Heart left ventricle (tissue), 13 donors: ENCODE measurements around the gene NEURL1.

Experiments
- CTCF ChIP-seq, 12 donors: fragments of 200-600 bp; sonication (generic) in 4 of 12; IDR thresholded peaks; one replicate each; pipeline versions ENCODE4 v1.5.0 to v1.8.0; 2018 to 2022; ENCODE audit warnings: antibody characterized with exemption in 12 of 12, mild to moderate bottlenecking in 5 of 12
- POLR2A ChIP-seq, 2 donors: fragments of 450-650 bp; IDR thresholded peaks; one replicate each; pipeline ENCODE4 v1.6.1; 2017; ENCODE audit warnings: antibody characterized with exemption in 2 of 2, mild to moderate bottlenecking in 2 of 2, moderate library complexity in 2 of 2
- donor health status: ischemic (EF 13 %, LVEDD 7.1; RV severe dilation, severe dysfunction).
- donor health status: DM: no; HTN: yes; CAD: no.
- donor health status: DM: no; HTN: no; CAD: no.
- donor health status: ischemic (EF 25% LVEDD 6.9; RV normal size, moderate dysfunction).
- donor health status: ischemic (EF 25% LVEDD 5.7; RV mildly dilated, moderate dysfunction).
- donor health status: ischemic (EF 35%, LVEDD 5.7; RV mildly dilated, moderate dysfunction).
- donor health status: nonischemic (EF 11% LVEDD 7.7; RV severe dilation, severe dysfunction).
- donor health status: DM: yes; HTN: yes; CAD: no.
- donor health status: PGD.
- donor health status: ischemic (EF 29% LVEDD 5.4; RV normal size, mild dysfunction).
- donor health status: nonischemic (EF 23%, LVEDD 6.1; RV moderate dilation, normal function).

GRCh38 chr10:103476046-103476768 is 17.3 kb upstream of the NEURL1 start:
- TF ChIP-seq CTCF (IDR thresholded peaks at IDR 0.05) (no peak), POLR2A (IDR thresholded peaks at IDR 0.05) (no peak)
